H1 (cell line): ENCODE data around the gene NEO1. TPM values are rescaled to one million over a fixed set of nuclear protein-coding genes. Genes with fewer than 3 reads are reported as not detected.

Experiments used
- CTCF ChIA-PET: fragments of 300-600 bp; sonication (Branson Sonifier 250); formaldehyde crosslinking; loops from one replicate; lab custom pipeline; 2021; ENCODE audit not compliant: partially characterized antibody; lab: Charles Lee
- POLR2A ChIA-PET: fragments of 300-600 bp; sonication (Branson Sonifier 250); formaldehyde crosslinking; loops from one replicate; lab custom pipeline; 2021; ENCODE audit warnings: inconsistent platforms; ENCODE audit not compliant: partially characterized antibody; lab: Charles Lee
- DNase-seq, 2 experiments: peaks; one replicate each; pipeline versions ENCODE4 v3.0.0 to v3.0.0-alpha.2; 2010 to 2022; ENCODE audit warnings: low spot score in 2 of 2, low read depth in 1 of 2, mixed read lengths in 1 of 2
- FAIRE-seq: peaks from 2 replicates; lab custom pipeline; 2011; peaks lifted over from hg19 to GRCh38; lab: Jason Lieb, UNC
- H2AFZ ChIP-seq: 2 replicates; pipeline ENCODE4 v1.8.1; 2012; ENCODE audit warnings: low read length, inconsistent platforms
- H2AK5ac ChIP-seq: 2 replicates; pipeline ENCODE4 v1.6.1; 2013; ENCODE audit warnings: low read depth, low read length
- H2BK120ac ChIP-seq: replicated peaks from 2 replicates; pipeline ENCODE3; 2013; ENCODE audit warnings: low read depth, low read length, inconsistent platforms
- H2BK12ac ChIP-seq: 2 replicates; pipeline ENCODE4 v1.6.1; 2013; ENCODE audit warnings: low read depth, low read length
- H2BK15ac ChIP-seq: 2 replicates; pipeline ENCODE4 v1.6.1; 2013; ENCODE audit warnings: low read length
- H2BK20ac ChIP-seq: 2 replicates; pipeline ENCODE4 v1.6.1; 2013; ENCODE audit warnings: low read length
- H2BK5ac ChIP-seq: 2 replicates; pipeline ENCODE4 v1.6.1; 2013; ENCODE audit warnings: low read depth, low read length
- H3K14ac ChIP-seq: 2 replicates; pipeline ENCODE4 v1.6.1; 2013; ENCODE audit warnings: inconsistent platforms; ENCODE audit not compliant: insufficient read length
- H3K18ac ChIP-seq: 2 replicates; pipeline ENCODE4 v1.6.1; 2013; ENCODE audit warnings: low read length; ENCODE audit errors: extremely low read depth
- H3K23ac ChIP-seq: 2 replicates; pipeline ENCODE4 v1.6.1; 2013; ENCODE audit warnings: inconsistent platforms; ENCODE audit not compliant: insufficient read length
- H3K23me2 ChIP-seq: 2 replicates; pipeline ENCODE4 v1.6.1; 2013; ENCODE audit warnings: low read depth, low read length
- H3K27ac ChIP-seq: 2 replicates; pipeline ENCODE4 v1.6.1; 2011; ENCODE audit warnings: low read depth, low read length, inconsistent platforms
- H3K27me3 ChIP-seq, 4 experiments: replicated peaks in 1 of 4; 1 replicate in 1 of 4; 2 replicates in 3 of 4; pipeline versions ENCODE4 v1.6.1 to v1.8.1; 2011 to 2013; ENCODE audit warnings: low read length in 3 of 4, mild to moderate bottlenecking in 3 of 4, inconsistent platforms in 2 of 4, mixed read lengths in 2 of 4, moderate library complexity in 1 of 4; ENCODE audit not compliant: control insufficient read depth in 3 of 4, insufficient read depth in 3 of 4; ENCODE audit errors: extremely low read depth in 1 of 4
- H3K36me3 ChIP-seq, 4 experiments: 2 replicates each; pipeline versions ENCODE4 v1.6.1 to v1.8.1; 2011 to 2013; ENCODE audit warnings: mild to moderate bottlenecking in 4 of 4, low read length in 3 of 4, moderate library complexity in 2 of 4, control low read depth in 1 of 4, inconsistent platforms in 1 of 4; ENCODE audit not compliant: insufficient read depth in 4 of 4, control insufficient read depth in 2 of 4
- H3K4ac ChIP-seq: replicated peaks from 2 replicates; pipeline ENCODE3; 2013; ENCODE audit warnings: low read length, low read depth, mixed read lengths, inconsistent platforms; ENCODE audit not compliant: insufficient read length
- H3K4me1 ChIP-seq, 4 experiments: replicated peaks in 1 of 4; 1 replicate in 1 of 4; 2 replicates in 3 of 4; pipeline versions ENCODE4 v1.6.1 to v1.8.1; 2011 to 2013; ENCODE audit warnings: low read length in 3 of 4, inconsistent platforms in 2 of 4, mixed read lengths in 1 of 4; ENCODE audit not compliant: insufficient read depth in 4 of 4, control insufficient read depth in 3 of 4
- H3K4me2 ChIP-seq, 2 experiments: 2 replicates each; pipeline versions ENCODE4 v1.6.1 to v1.8.1; 2011 to 2013; ENCODE audit warnings: low read depth in 2 of 2, low read length in 2 of 2, control low read depth in 1 of 2, inconsistent platforms in 1 of 2, mild to moderate bottlenecking in 1 of 2; ENCODE audit not compliant: insufficient read depth in 1 of 2
- H3K4me3 ChIP-seq, 4 experiments: fragments of 200-600, 300-600 bp in 1 of 4; sonication (generic), shearing (Covaris generic), sonication (Bioruptor Twin) in 1 of 4; 2 replicates each; pipeline versions ENCODE4 v1.5.1 to v1.8.1; 2011 to 2016; ENCODE audit warnings: low read length in 4 of 4, low read depth in 3 of 4, control low read depth in 2 of 4, inconsistent platforms in 2 of 4, mild to moderate bottlenecking in 2 of 4, mixed read lengths in 1 of 4, moderate library complexity in 1 of 4; ENCODE audit not compliant: insufficient read depth in 2 of 4; ENCODE audit errors: extremely low read depth in 1 of 4
- H3K56ac ChIP-seq: replicated peaks from 2 replicates; pipeline ENCODE3; 2013; ENCODE audit warnings: low read depth, mild to moderate bottlenecking, mixed read lengths, low read length, inconsistent platforms; ENCODE audit not compliant: insufficient read length
- H3K79me1 ChIP-seq: 2 replicates; pipeline ENCODE4 v1.6.1; 2013; ENCODE audit warnings: low read depth, low read length, control low read depth
- H3K79me2 ChIP-seq, 2 experiments: 2 replicates each; pipeline versions ENCODE4 v1.6.1 to v1.8.1; 2012 to 2013; ENCODE audit warnings: low read length in 2 of 2, mild to moderate bottlenecking in 2 of 2, inconsistent platforms in 1 of 2; ENCODE audit not compliant: insufficient read depth in 2 of 2, control insufficient read depth in 1 of 2
- H3K9ac ChIP-seq, 4 experiments: replicated peaks in 1 of 4; 1 replicate in 1 of 4; 2 replicates in 3 of 4; pipeline versions ENCODE4 v1.6.1 to v1.8.1; 2011 to 2013; ENCODE audit warnings: low read depth in 3 of 4, low read length in 3 of 4, control low read depth in 2 of 4, mild to moderate bottlenecking in 2 of 4, moderate library complexity in 2 of 4, inconsistent platforms in 1 of 4; ENCODE audit errors: extremely low read depth in 1 of 4
- H3K9me3 ChIP-seq, 2 experiments: 2 replicates each; pipeline versions ENCODE4 v1.6.1 to v1.8.1; 2012 to 2013; ENCODE audit warnings: mild to moderate bottlenecking in 2 of 2, moderate library complexity in 2 of 2, control low read depth in 1 of 2, inconsistent platforms in 1 of 2, low read depth in 1 of 2, low read length in 1 of 2, mixed read lengths in 1 of 2; ENCODE audit not compliant: insufficient read depth in 2 of 2
- H4K20me1 ChIP-seq, 2 experiments: replicated peaks in 1 of 2; 2 replicates each; pipeline versions ENCODE3 to v1.8.1; 2011 to 2013; ENCODE audit warnings: inconsistent platforms in 2 of 2, low read length in 2 of 2, mild to moderate bottlenecking in 1 of 2; ENCODE audit not compliant: insufficient read depth in 2 of 2, control insufficient read depth in 1 of 2
- H4K5ac ChIP-seq: 2 replicates; pipeline ENCODE4 v1.6.1; 2013; ENCODE audit warnings: low read length, low read depth, mixed read lengths, inconsistent platforms; ENCODE audit not compliant: insufficient read length
- H4K8ac ChIP-seq: 2 replicates; pipeline ENCODE4 v1.8.0; 2013; ENCODE audit warnings: mild to moderate bottlenecking, moderate library complexity, low read length, inconsistent platforms; ENCODE audit not compliant: insufficient read depth; ENCODE audit errors: extremely low read depth
- H4K91ac ChIP-seq: replicated peaks from 2 replicates; pipeline ENCODE3; 2013; ENCODE audit warnings: low read length, mixed read lengths, inconsistent platforms; ENCODE audit not compliant: insufficient read length
- CHD1 ChIP-seq: IDR thresholded peaks from 2 replicates; pipeline ENCODE4 v1.6.1; 2012; ENCODE audit warnings: low read depth, low read length, improper control_type of control experiment
- CTBP2 ChIP-seq: IDR thresholded peaks from 2 replicates; pipeline ENCODE4 v1.7.0; 2011; ENCODE audit warnings: borderline replicate concordance, mild to moderate bottlenecking, moderate library complexity, mixed read lengths, low read length; ENCODE audit not compliant: insufficient read depth, insufficient read length
- EP300 ChIP-seq, 2 experiments: IDR thresholded peaks; 1 replicate in 1 of 2; 2 replicates in 1 of 2; pipeline ENCODE4 v1.6.1; 2011 to 2012; ENCODE audit warnings: low read depth in 2 of 2, low read length in 2 of 2, mild to moderate bottlenecking in 2 of 2, borderline replicate concordance in 1 of 2, inconsistent platforms in 1 of 2, moderate library complexity in 1 of 2
- KDM1A ChIP-seq: fragments of 200-600, 300-600 bp; sonication (generic); IDR thresholded peaks from 2 replicates; pipeline ENCODE4 v1.7.1; 2016; ENCODE audit warnings: mild to moderate bottlenecking, low read length, borderline replicate concordance
- KDM4A ChIP-seq: IDR thresholded peaks from one replicate; pipeline ENCODE4 v1.7.1; 2012; ENCODE audit warnings: low read depth, mild to moderate bottlenecking, moderate library complexity, low read length, inconsistent platforms; ENCODE audit not compliant: severe bottlenecking
- MAX ChIP-seq: IDR thresholded peaks from 2 replicates; pipeline ENCODE4 v1.6.1; 2012; ENCODE audit warnings: inconsistent platforms
- NRF1 ChIP-seq: IDR thresholded peaks from 2 replicates; pipeline ENCODE4 v1.6.1; 2011; ENCODE audit warnings: mild to moderate bottlenecking, low read depth, low read length, improper control_type of control experiment
- SAP30 ChIP-seq: fragments of 300-600 bp; sonication (generic); IDR thresholded peaks from 2 replicates; pipeline ENCODE4 v1.7.1; 2012; ENCODE audit warnings: low read length, moderate library complexity, mild to moderate bottlenecking, inconsistent platforms; ENCODE audit not compliant: insufficient read depth, insufficient replicate concordance
- TBP ChIP-seq: IDR thresholded peaks from 2 replicates; pipeline ENCODE4 v1.6.1; 2011; ENCODE audit warnings: low read depth, low read length, improper control_type of control experiment
- ZNF274 ChIP-seq: IDR thresholded peaks from 2 replicates; pipeline ENCODE4 v1.7.0; 2012; ENCODE audit warnings: low read length, borderline replicate concordance; ENCODE audit errors: extremely low read depth
- WGBS, 2 experiments: shearing (Covaris generic) in 1 of 2; methylation state at CpG; one replicate each; pipeline versions ENCODE4 v1.1.6 to v1.1.7; 2013 to 2015; ENCODE audit warnings: low lambda C conversion rate in 2 of 2, mixed read lengths in 2 of 2, inconsistent platforms in 1 of 2, low coverage in 1 of 2, missing lambda C conversion rate in 1 of 2; ENCODE audit not compliant: insufficient replicate concordance in 2 of 2, insufficient coverage in 1 of 2, insufficient read length in 1 of 2; ENCODE audit errors: extremely low coverage in 1 of 2, missing lambda C conversion rate in 1 of 2; 5-methylcytosine and 5-hydroxymethylcytosine counted together
- polyA plus RNA-seq, 7 experiments: library from polyadenylated mRNA; depleted of rRNA in 3 of 7; stranded (reverse) in 5 of 7; unstranded in 2 of 7; fragments of >200 nt in 5 of 7; fragments of 200-250 nt in 2 of 7; gene quantifications; 1 replicate in 5 of 7; 2 replicates in 1 of 7; 4 replicates in 1 of 7; pipeline versions ENCODE4 v1.2.1 to v1.2.3, GENCODE V29; 2011 to 2013; ENCODE audit warnings: missing spikeins in 2 of 7, mixed read lengths in 2 of 7
- total RNA-seq: library from RNA; stranded (reverse); fragmentation: NEBNext Ultra II Directional; extraction: Animal tissue kit (Norgen Biotek cat#: 25700); gene quantifications from 2 replicates; pipeline ENCODE4 v1.2.1, GENCODE V29; 2021

Gene NEO1
- total and polyA plus RNA-seq, 2 of the 8 experiments (the other 6 are each of a cell fraction or from before 2014, with no cell fraction given): 36.0 to 51.0 TPM

- Histone ChIP-seq H3K4me2 (no peak overlapping the region), H3K36me3 (no peaks in the 10 kb centered on the region), H4K5ac (no peak overlapping the region), H3K18ac (no peak overlapping the region), H3K79me2 (peaks cover 0 to 15% of the 10 kb centered on the region in 2 experiments; a peak in 2 of 4 replicates), H2AFZ (no peak overlapping the region), H3K79me1 (0 out of 2 replicates have a peak, but pooled peaks cover 2% of the 10 kb centered on the region), H4K91ac (no peak overlapping the region), H4K20me1 (peaks cover 0 to 3% of the 10 kb centered on the region in 2 experiments), H3K9ac (no peak overlapping the region), H4K8ac (no peak overlapping the region), H2BK15ac (no peak overlapping the region), H3K4me1 (peaks cover 0 to 5% (median 2%) of the 10 kb centered on the region in 4 experiments; a peak in 2 of 7 replicates), H2BK120ac (no peak overlapping the region), H2AK5ac (no peak overlapping the region), H3K27ac (no peak overlapping the region), H3K9me3 (no peaks in the 10 kb centered on the region), H2BK20ac (no peak overlapping the region), H2BK5ac (no peak overlapping the region), H3K14ac (no peak overlapping the region), H3K56ac (no peak overlapping the region), H2BK12ac (no peak overlapping the region), H3K23ac (no peak overlapping the region), H3K4me3 (no peak overlapping the region), H3K4ac (no peak overlapping the region), H3K23me2 (peaks cover 4% of the 10 kb centered on the region), H3K27me3 (no peaks in the 10 kb centered on the region)
- FAIRE-seq: no peak
- POLR2A ChIA-PET: interaction anchor here (0.6 kb wide), 1 partner anchor 231 kb away, joined by 3 read pairs; no protein-coding TSS in a partner anchor
- no peak for DNase-seq
- 82% methylated on average over 4 of the region's 4 CpGs; no CpG with 5 or more reads in 1 of the 2 experiments for WGBS, 2 experiments
- CTCF ChIA-PET: interaction anchor here (1.0 kb wide), 1 partner anchor 12 kb away, joined by 4 read pairs; no protein-coding TSS in a partner anchor
- TF ChIP-seq TBP: no peak
- TF ChIP-seq KDM4A: no peak
- no peak for TF ChIP-seq MAX
- no peak for TF ChIP-seq EP300 (IDR thresholded peaks at IDR 0.05; ENCODE audit: borderline replicate concordance in 1 of 2, low read depth in 2 of 2, low read length in 2 of 2)
- no peak for TF ChIP-seq SAP30
- no peak for TF ChIP-seq ZNF274
- TF ChIP-seq KDM1A: no peak
- no peak for TF ChIP-seq CHD1
- TF ChIP-seq NRF1: no peak
- TF ChIP-seq CTBP2: no peak
These were observed 2.6 kb upstream of the NEO1 start for GRCh38 chr15:73049564-73050215.
